ENCODE results near the gene ZFPL1.
"Not testable (repeated sequence)": the region's sequence is repeated elsewhere in the genome, so short reads cannot be mapped to it uniquely, and the experiment has no call there.

The ZFPL1 gene

DNA sequence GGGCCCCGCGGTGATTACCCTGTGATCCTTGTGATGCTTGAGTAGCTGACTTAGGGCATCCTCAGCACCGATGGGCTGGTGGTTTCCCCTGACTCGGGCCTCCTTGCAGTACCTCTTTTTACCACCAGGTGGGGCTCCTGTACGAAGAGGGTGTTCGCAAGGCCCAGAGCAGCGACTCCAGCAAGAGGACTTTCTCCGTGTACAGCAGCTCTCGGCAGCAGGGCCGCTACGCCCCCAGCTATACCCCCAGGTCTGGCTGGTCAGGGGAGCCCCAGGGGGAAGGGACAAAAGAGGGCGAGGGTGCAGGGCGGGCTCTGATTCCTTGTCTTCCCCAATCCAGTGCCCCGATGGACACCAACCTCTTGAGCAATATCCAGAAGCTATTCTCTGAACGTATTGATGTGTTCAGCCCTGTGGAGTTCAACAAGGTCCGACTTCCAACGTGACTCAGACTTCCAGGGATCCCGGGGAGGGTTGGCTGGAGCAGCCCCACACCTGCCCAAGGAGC lies 26.4 kb downstream of the ZFPL1 start:
- DNase-seq (ENCODE audit: insufficient read length, low spot score) (peak; percentile 98), FAIRE-seq (no peak)
- no peak for TF ChIP-seq POLR2A (IDR thresholded peaks at IDR 0.05; ENCODE audit: low read depth, low read length)

DNA sequence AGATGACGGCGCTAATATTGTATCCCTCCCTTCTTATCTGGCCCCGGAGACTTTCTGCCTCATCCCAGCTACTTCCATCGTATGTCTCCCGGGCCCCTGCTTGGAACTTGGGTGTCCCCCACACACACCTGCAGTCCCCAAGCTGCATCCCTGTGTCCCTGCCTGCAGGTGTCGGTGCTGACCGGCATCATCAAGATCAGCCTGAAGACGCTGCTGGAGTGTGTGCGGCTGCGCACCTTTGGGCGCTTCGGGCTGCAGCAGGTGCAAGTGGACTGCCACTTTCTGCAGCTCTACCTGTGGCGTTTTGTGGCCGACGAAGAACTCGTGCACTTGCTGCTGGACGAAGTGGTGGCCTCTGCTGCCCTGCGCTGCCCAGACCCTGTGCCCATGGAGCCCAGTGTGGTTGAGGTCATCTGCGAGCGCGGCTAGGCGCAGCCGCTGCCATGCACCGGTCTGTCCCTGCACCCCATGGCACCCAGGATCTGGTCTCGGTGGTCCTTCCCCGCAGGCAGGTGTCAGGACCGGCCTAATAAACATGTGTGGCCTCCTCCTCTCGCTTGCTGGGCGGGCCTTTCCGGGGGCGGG lies 27.2 kb downstream of the ZFPL1 start:
- TF ChIP-seq POLR2A (IDR thresholded peaks at IDR 0.05; ENCODE audit: low read depth, low read length) = no peak
- DNase-seq (ENCODE audit: insufficient read length, low spot score) = no peak
- no peak for FAIRE-seq

DNA sequence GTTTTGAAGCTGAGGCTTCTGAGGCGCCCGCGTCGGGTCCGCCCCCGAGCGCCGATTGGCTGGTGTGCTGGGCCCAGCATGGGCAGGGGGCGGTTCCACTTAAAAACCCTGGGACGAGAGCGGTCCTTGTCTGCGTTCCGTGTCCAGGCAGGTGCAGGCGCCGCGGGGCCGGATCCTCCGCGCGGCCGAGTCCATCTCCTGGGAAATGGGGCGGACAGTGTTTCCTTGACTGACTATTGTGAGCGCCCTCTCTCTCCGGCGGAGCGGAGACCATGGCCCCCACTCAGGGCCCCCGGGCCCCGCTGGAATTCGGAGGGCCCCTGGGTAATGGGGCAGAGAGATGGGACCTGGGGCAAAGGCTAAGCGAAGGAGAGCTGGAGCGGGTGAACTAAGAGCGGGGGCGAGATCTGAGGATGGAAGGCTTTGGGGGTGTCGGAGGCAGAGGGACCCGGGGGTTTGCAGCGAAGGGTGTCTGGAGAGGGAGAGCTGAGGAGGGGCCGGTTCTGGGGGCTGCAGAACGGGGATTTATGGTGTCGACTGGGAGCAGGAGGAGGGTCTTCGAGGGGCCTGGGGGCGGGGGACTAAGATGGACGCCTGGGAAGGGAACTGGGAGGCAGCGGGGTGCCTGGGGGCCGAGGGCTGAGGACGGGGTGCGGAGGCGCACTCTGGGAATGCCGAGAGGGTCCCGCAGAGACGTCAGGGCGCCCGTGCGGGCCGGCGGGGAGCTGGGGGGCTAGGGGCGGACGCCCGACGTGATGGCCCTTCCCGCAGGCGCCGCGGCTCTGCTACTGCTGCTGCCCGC lies 27.9 kb downstream of the ZFPL1 start, which contains the start of gene TM7SF2:
TSS of gene TM7SF2 (plus strand) at position 129 of the 802 bp plus-strand sequence. CDS start at position 273, 144 bp downstream.
- TF ChIP-seq POLR2A (IDR thresholded peaks at IDR 0.05; ENCODE audit: low read depth, low read length) = no peak
- no peak for DNase-seq (ENCODE audit: insufficient read length, low spot score)
- no peak for FAIRE-seq

DNA sequence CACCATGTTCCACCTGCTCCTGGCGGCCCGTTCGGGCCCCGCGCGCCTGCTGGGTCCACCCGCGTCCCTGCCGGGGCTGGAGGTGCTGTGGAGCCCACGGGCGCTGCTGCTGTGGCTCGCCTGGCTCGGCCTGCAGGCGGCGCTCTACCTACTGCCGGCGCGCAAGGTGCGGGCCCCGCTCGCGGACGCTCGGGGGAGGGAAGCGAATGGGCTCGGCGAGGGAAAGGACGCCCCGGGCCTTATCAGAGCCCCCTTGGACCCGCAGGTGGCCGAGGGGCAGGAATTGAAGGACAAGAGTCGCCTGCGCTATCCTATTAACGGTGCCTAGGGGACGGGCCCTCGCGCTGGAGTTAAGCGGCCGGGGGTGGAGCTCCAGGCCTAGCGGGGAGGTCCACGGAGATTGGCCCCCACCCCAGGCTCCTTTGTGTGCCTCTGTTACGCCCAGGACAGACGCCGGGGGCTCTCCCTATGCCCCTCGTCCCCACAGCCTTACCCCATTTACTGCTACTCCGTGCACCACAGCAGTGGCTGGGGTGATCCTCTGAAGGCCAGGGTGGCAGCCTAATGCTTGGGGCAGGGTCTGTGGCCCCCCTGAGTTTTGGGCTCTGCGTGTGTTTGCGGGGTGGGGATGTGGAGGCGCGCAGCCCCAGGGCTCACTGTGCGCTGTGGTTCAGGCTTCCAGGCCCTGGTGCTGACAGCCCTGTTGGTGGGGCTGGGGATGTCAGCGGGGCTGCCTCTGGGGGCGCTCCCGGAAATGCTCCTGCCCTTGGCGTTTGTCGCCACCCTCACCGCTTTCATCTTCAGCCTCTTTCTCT lies 28.7 kb downstream of the ZFPL1 start:
- no peak for TF ChIP-seq POLR2A (IDR thresholded peaks at IDR 0.05; ENCODE audit: low read depth, low read length)
- no peak for DNase-seq (ENCODE audit: insufficient read length, low spot score)
- FAIRE-seq = no peak

DNA sequence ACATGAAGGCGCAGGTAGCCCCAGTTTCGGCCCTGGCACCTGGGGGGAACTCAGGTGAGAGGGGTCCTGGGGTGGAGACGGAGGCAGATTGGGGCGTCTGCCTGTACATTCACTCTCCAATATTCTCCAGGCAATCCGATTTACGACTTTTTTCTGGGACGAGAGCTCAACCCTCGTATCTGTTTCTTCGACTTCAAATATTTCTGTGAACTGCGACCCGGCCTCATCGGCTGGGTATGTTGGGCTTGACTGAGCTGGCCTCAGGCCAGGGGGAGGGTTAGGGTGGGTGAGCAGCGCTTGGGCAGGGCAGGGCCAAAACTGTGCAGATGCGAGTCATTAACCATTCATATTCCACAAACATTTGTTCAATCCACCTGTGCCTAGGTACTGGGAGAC lies 29.3 kb downstream of the ZFPL1 start:
- FAIRE-seq (no peak), DNase-seq (ENCODE audit: insufficient read length, low spot score) (no peak)
- TF ChIP-seq POLR2A (IDR thresholded peaks at IDR 0.05; ENCODE audit: low read depth, low read length) = no peak

DNA sequence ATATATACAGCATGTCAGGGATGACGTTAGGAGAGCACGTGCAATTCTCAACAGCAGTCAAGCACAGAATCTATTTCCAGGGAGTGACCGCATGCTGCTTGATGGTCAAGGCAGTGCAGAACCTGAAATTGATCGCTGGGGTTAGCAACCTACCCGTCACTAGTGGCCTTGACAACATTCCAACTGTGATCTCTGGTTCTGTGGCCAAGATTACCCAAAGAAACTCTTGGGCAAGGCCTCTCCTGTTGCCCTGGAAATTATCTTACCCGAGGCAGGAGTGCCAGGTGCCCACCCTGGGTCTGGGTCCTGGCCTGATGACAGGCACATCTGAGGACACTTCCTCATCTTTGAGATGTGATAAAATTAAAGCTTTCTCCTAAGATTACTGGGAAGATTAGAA lies 29.8 kb downstream of the ZFPL1 start:
- no peak for FAIRE-seq
- no peak for TF ChIP-seq POLR2A (IDR thresholded peaks at IDR 0.05; ENCODE audit: low read depth, low read length)
- DNase-seq (ENCODE audit: insufficient read length, low spot score) = no peak

DNA sequence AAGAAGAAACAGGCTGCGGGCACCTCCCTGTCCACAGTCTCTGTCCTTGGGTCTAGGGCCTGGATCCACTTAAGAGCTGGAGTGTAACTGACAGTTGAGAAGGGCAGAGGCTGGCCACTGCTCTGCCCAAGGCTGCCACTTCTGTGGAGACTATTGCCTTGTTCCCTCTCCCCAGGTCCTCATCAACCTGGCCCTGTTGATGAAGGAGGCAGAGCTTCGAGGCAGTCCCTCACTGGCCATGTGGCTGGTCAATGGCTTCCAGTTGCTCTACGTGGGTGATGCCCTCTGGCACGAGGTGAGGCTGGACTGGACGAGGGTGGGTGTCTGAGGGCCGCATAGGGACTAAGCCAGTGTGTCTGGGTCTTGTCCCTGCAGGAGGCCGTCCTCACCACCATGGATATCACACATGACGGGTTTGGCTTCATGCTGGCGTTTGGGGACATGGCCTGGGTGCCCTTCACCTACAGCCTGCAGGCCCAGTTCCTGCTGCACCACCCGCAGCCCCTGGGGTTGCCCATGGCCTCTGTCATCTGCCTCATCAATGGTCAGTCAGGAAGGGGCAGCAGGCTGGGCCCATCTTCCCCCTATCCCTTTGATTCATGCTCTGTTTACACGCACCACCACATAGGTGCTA lies 30.6 kb downstream of the ZFPL1 start:
- FAIRE-seq (no peak), DNase-seq (ENCODE audit: insufficient read length, low spot score) (no peak)
- no peak for TF ChIP-seq POLR2A (IDR thresholded peaks at IDR 0.05; ENCODE audit: low read depth, low read length)

DNA sequence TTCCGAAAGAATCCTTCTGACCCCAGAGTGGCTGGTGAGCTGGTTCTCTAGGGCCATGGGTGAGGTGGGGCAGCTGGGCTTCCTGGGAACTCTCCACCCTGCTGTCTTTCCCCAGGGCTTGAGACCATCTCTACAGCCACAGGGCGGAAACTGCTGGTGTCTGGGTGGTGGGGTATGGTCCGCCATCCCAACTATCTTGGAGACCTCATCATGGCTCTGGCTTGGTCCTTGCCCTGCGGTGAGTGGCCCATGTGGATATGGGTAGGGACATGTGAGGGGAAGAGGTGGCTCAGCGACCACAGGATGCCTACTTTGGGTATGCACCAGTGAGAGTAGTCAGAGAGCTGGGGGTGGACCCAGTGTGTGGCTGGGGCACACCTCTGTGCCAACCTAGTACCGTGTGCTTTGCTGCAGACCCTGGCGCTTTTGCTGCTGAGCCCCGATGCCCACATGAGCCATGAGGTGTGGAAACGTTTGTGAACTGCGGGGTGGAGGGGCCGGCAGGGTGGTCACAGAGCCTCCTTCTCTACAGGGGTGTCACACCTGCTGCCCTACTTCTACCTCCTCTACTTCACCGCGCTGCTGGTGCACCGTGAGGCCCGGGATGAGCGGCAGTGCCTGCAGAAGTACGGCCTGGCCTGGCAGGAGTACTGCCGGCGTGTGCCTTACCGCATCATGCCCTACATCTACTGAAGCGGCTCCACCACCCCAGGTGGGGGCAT lies 31.5 kb downstream of the ZFPL1 start:
- no peak for TF ChIP-seq POLR2A (IDR thresholded peaks at IDR 0.05; ENCODE audit: low read depth, low read length)
- FAIRE-seq (no peak), DNase-seq (ENCODE audit: insufficient read length, low spot score) (no peak)

DNA sequence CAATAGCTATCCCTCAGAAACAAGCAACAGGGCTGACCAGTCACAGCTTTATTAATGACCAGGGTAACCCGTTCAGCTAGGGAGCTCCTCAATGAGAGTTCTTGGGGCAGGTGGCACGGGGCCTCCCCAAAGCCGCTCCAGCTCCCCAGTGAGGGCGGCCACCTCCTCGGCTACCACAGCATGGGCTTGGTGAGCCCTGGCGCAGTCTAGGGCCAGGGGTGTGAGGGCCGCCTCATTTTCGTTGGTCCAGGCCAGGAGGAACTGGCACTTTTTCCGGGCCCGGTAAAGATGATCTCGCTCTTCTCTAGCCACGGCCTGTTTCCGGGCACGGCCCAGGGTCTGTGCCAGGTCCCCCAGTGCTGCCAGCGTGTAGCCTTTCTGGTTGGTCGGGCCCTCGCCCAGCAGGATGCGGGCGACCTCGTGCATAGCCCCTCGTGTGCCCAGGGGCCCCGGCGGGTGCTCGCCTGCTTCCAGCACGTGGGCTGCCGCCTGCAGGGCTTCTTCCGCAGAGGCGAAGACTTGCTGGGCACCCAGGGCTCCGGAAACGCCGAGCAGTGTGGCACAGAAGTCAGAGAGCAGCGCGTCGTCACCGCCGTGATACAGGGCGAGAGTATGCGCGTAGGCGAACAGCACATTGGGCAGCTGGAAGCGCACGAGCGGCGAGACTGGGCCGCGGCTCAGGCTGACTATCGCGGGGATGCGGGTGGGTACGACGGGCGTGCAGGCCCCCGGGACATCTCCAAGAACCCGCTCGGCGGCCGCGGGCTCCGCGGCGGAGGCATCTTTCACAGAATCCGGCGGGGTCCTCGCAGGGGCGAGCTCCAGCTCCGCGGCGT lies 32.6 kb downstream of the ZFPL1 start:
- DNase-seq (ENCODE audit: insufficient read length, low spot score) (no peak), FAIRE-seq (no peak)
- no peak for TF ChIP-seq POLR2A (IDR thresholded peaks at IDR 0.05; ENCODE audit: low read depth, low read length)

DNA sequence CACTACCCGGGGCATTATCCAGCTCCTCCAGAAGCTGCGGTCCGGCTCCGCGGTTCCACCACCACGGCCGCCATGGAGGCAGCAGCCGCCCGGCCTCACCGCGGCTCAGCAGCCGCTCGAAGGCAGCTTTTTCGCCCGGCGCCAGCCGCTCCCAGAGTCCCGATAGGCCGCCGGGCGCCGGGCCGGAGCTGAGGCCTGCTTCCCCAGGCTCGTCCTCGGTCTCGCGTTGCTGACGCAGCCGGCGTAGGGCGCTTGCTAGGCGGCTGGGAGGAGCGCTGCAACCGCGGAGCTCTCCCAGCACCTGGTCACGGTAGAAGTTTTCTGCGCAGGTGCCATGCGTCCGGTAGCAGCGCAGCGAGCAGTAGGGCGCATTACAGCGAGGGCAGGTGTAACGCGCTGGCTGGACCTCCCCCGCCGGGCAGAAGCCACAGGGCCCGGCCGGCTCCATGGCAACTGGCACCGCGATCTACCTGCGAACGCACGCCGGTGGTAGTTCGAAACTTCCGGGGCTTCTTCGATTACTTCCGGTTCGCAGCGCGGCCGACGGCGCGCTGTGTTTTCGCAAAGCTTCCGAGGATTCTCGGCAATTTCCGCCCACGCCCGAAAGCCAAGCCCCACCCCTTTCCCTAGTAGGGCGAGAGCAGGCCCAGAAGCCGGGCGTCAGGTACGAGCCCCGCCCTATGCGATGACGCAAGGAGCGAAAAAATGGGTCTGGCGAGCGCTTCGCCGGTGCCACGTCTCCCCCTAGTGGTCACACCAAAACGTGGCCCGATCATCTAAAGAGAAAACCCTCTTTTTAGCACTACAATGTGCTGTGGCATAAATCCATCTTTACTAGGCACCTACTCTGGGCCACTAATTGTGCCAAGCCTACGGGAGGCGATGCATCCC lies 33.4 kb downstream of the ZFPL1 start, which contains the start of gene ZNHIT2:
TSS of gene ZNHIT2 (minus strand) at position 496 of the 891 bp plus-strand sequence. CDS start at position 448, 48 bp downstream.
- FAIRE-seq (peak; percentile 20), DNase-seq (ENCODE audit: insufficient read length, low spot score) (peak; percentile 92)
- peak; percentile 71 for TF ChIP-seq POLR2A (IDR thresholded peaks at IDR 0.05; ENCODE audit: low read depth, low read length)

DNA sequence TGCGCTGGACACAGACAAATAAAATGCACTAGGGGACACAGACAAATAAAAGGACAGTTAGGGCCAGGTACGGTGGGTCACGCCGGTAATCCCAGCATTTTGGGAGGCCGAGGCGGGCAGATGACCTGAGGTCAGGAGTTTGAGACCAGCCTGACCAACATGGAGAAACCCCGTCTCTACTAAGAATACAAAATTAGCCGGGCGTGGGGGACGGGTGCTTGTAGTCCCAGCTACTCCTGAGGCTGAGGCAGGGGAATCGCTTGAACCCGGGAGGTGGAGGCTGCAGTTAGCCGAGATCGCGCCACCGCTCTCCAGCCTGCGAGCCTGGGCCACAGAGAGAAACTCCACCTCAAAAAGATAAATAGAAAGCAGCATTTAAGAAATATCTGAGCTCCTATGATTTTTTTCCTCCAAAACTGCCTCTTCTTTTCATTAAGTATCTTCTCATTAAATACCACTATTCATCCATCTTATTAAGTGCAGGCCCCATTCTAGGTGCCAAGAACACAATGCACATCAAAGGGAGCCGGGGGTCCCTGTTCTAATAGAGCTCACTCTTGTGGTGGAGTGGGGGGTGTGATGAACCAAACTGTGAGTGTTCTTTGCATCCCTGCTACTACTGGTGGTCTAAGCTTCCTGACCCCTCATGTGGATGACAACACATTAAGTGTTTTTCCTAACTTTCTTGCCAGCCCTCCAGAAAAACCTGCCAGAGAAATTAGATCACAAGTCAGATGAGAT lies 34.2 kb downstream of the ZFPL1 start:
- FAIRE-seq (no peak), DNase-seq (ENCODE audit: insufficient read length, low spot score) (no peak)
- TF ChIP-seq POLR2A (IDR thresholded peaks at IDR 0.05; ENCODE audit: low read depth, low read length) = no peak

DNA sequence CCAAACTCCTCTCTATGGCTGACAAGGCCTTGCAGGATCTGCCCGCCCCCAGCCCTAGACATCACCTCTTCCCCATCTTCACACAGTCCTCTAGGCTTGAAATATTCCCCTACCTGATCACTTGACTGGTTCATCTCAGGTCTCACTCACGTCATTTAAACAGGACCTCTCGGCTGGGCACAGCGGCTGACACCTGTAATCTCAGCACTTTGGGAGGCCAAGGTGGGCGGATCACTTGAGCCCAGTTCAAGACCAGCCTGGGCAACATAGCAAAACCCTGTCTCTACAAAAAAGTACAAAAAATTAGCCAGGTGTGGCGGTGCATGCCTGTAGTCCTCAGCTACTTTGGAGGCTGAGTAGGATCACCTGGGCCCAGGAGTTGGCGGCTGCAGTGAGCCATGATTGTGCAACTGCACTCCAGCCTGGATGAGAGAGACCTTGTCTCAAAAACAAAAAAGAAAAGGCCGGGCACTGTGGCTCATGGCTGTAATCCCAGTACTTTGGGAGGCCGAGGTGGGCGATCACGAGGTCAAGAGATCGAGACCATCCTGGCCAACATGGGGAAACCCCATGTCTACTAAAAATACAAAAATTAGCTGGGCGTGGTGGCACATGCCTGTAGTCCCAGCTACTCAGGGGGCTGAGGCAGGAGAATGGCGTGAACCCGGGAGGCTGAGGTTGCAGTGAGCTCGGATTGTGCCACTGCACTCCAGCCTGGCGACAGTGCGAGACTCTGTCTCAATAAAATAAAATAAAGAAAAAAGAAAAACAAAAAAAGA lies 35.1 kb downstream of the ZFPL1 start:
- not testable (repeated sequence) for DNase-seq (ENCODE audit: insufficient read length, low spot score); FAIRE-seq
